Heart left ventricle (tissue), 16 donors: ENCODE measurements around the gene FAM83B. TPM values are rescaled to one million over a fixed set of nuclear protein-coding genes. Genes with fewer than 3 reads are reported as not detected.

Source experiments
- ATAC-seq, 4 donors: fragments of 200-7000 bp; cut with Tn5 transposase; one replicate each; pipeline ENCODE4 v1.9.1; 2020 to 2022; ENCODE audit warnings: moderate library complexity in 4 of 4, mild to moderate bottlenecking in 3 of 4, moderate number of reproducible peaks in 1 of 4
- DNase-seq, 5 donors: peaks; one replicate each; pipeline ENCODE4 v3.0.0-alpha.2; 2020
- H3K27ac ChIP-seq, 12 donors: fragments of 200-600 bp; sonication (generic) in 4 of 12; one replicate each; pipeline versions ENCODE4 v1.5.0 to v1.8.0; 2016 to 2022; ENCODE audit warnings: mild to moderate bottlenecking in 2 of 12
- H3K27me3 ChIP-seq, 9 donors: fragments of 200-600 bp; sonication (generic) in 2 of 9; one replicate each; pipeline versions ENCODE4 v1.5.1 to v1.8.0; 2016 to 2022; ENCODE audit warnings: mild to moderate bottlenecking in 3 of 9
- H3K36me3 ChIP-seq, 9 donors: fragments of 200-600 bp; sonication (generic) in 2 of 9; one replicate each; pipeline versions ENCODE4 v1.5.0 to v1.8.0; 2018 to 2022; ENCODE audit warnings: mild to moderate bottlenecking in 2 of 9
- H3K4me1 ChIP-seq, 12 donors: fragments of 200-600 bp; sonication (generic) in 4 of 12; one replicate each; pipeline versions ENCODE4 v1.5.0 to v1.8.0; 2016 to 2022; ENCODE audit warnings: mild to moderate bottlenecking in 3 of 12
- H3K4me3 ChIP-seq, 12 donors: fragments of 200-600 bp; sonication (generic) in 4 of 12; one replicate each; pipeline versions ENCODE4 v1.5.0 to v1.8.0; 2017 to 2022; ENCODE audit warnings: mild to moderate bottlenecking in 9 of 12, moderate library complexity in 4 of 12
- H3K9me3 ChIP-seq, 12 donors: fragments of 200-600 bp; sonication (generic) in 4 of 12; one replicate each; pipeline versions ENCODE4 v1.5.0 to v1.8.0; 2016 to 2022; ENCODE audit warnings: mild to moderate bottlenecking in 1 of 12
- POLR2A ChIP-seq, 2 donors: fragments of 450-650 bp; IDR thresholded peaks; one replicate each; pipeline ENCODE4 v1.6.1; 2017; ENCODE audit warnings: antibody characterized with exemption in 2 of 2, mild to moderate bottlenecking in 2 of 2, moderate library complexity in 2 of 2
- WGBS, 4 donors: extraction: QIAGEN DNeasy Blood & Tissue Kit in 2 of 4; methylation state at CpG; one replicate each; pipeline versions ENCODE4 v1.1.5 to v1.1.7; 2013 to 2018; 5-methylcytosine and 5-hydroxymethylcytosine counted together
- intact Hi-C, 10 donors: fragments of 100-400 bp; cut with DNase I; formaldehyde crosslinking; loops; one replicate each; pipeline versions ENCODE4 v1.11.1 to v1.14.2; 2022
- polyA plus RNA-seq, 2 donors: library from polyadenylated mRNA; stranded (reverse); fragments of 200-250 nt; gene quantifications; one replicate each; pipeline ENCODE4 v1.2.3, GENCODE V29; 2013
- total RNA-seq, 9 donors: library from RNA; depleted of rRNA in 2 of 9; stranded (reverse); fragments of >200 nt in 2 of 9; fragmentation: NEBNext Ultra II Directional in 3 of 9; extraction: Animal tissue kit (Norgen Biotek cat#: 25700) in 3 of 9; gene quantifications; one replicate each; pipeline versions ENCODE4 v1.1.0 to v1.2.4, GENCODE V29; 2016 to 2023
- TF ChIP-seq, protein P1 (sequence below), 12 donors: fragments of 200-600 bp; sonication (generic) in 4 of 12; IDR thresholded peaks; one replicate each; pipeline versions ENCODE4 v1.5.0 to v1.8.0; 2018 to 2022; ENCODE audit warnings: antibody characterized with exemption in 12 of 12, mild to moderate bottlenecking in 5 of 12
- donor health status: ischemic (EF 13 %, LVEDD 7.1; RV severe dilation, severe dysfunction).
- donor health status: healthy with polysubstance abuse.
- donor health status: DM: no; HTN: yes; CAD: no.
- donor health status: DM: no; HTN: no; CAD: no.
- donor health status: ischemic (EF 25% LVEDD 6.9; RV normal size, moderate dysfunction).
- donor health status: ischemic (EF 25% LVEDD 5.7; RV mildly dilated, moderate dysfunction).
- donor health status: healthy.
- donor health status: DM: yes; HTN: yes; CAD: no.
- donor health status: ischemic (EF 35%, LVEDD 5.7; RV mildly dilated, moderate dysfunction).
- donor health status: nonischemic (EF 11% LVEDD 7.7; RV severe dilation, severe dysfunction).
- donor health status: DM: yes; HTN: yes; CAD: no.
- donor health status: PGD.
- donor health status: ischemic (EF 29% LVEDD 5.4; RV normal size, mild dysfunction).
- donor health status: nonischemic (EF 23%, LVEDD 6.1; RV moderate dilation, normal function).

Gene FAM83B
- total and polyA plus RNA-seq, 11 donors, result 0.03 to 1.1 (median 0.29) TPM; not detected in 1

- ATAC-seq (no peak), DNase-seq (no peak)
- Histone ChIP-seq H3K4me1 (no peaks in the 10 kb centered on the region), H3K9me3 (peaks cover 0 to 34% (median 6%) of the 10 kb centered on the region in 12 donors), H3K36me3 (no peaks in the 10 kb centered on the region), H3K27ac (no peak overlapping the region), H3K27me3 (no peaks in the 10 kb centered on the region), H3K4me3 (no peak overlapping the region)
- intact Hi-C loops, result no loop called here
- WGBS, 4 donors, result 83 to 91% (median 83%) methylated on average over 3 of the region's 3 CpGs
- no peak for TF ChIP-seq POLR2A (IDR thresholded peaks at IDR 0.05)
- TF ChIP-seq, protein P1, sequence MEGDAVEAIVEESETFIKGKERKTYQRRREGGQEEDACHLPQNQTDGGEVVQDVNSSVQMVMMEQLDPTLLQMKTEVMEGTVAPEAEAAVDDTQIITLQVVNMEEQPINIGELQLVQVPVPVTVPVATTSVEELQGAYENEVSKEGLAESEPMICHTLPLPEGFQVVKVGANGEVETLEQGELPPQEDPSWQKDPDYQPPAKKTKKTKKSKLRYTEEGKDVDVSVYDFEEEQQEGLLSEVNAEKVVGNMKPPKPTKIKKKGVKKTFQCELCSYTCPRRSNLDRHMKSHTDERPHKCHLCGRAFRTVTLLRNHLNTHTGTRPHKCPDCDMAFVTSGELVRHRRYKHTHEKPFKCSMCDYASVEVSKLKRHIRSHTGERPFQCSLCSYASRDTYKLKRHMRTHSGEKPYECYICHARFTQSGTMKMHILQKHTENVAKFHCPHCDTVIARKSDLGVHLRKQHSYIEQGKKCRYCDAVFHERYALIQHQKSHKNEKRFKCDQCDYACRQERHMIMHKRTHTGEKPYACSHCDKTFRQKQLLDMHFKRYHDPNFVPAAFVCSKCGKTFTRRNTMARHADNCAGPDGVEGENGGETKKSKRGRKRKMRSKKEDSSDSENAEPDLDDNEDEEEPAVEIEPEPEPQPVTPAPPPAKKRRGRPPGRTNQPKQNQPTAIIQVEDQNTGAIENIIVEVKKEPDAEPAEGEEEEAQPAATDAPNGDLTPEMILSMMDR (IDR thresholded peaks at IDR 0.05), result no peak
Observed at GRCh38 chr6:54981647-54982046, 135.1 kb downstream of the FAM83B start.

- DNase-seq, result no peak
- no peaks in the 10 kb centered on the region for H3K27me3 ChIP-seq
- intact Hi-C loops, result no loop called here
- peaks cover 0 to 40% (median 6%) of the 10 kb centered on the region in 12 donors for H3K9me3 ChIP-seq
- no peak overlapping the region for H3K27ac ChIP-seq
- H3K36me3 ChIP-seq, result no peaks in the 10 kb centered on the region
- H3K4me1 ChIP-seq, result no peaks in the 10 kb centered on the region
- TF ChIP-seq POLR2A (IDR thresholded peaks at IDR 0.05), result no peak
- TF ChIP-seq, protein P1 (IDR thresholded peaks at IDR 0.05), result no peak
- H3K4me3 ChIP-seq, result no peak overlapping the region
- ATAC-seq, result no peak
Observed at GRCh38 chr6:54987633-54988290, 141.2 kb downstream of the FAM83B start.

GRCh38 chr6:54988576-54988975, 142.0 kb downstream of the FAM83B start:
- no peak overlapping the region for H3K4me3 ChIP-seq
- H3K36me3 ChIP-seq, result no peaks in the 10 kb centered on the region
- ATAC-seq (no peak), DNase-seq (no peak)
- no peaks in the 10 kb centered on the region for H3K4me1 ChIP-seq
- peaks cover 0 to 43% (median 9%) of the 10 kb centered on the region in 12 donors for H3K9me3 ChIP-seq
- TF ChIP-seq, protein P1 (IDR thresholded peaks at IDR 0.05), result no peak
- no peak for TF ChIP-seq POLR2A (IDR thresholded peaks at IDR 0.05)
- intact Hi-C loops, result no loop called here
- no peak overlapping the region for H3K27ac ChIP-seq
- no peaks in the 10 kb centered on the region for H3K27me3 ChIP-seq

- ATAC-seq (no peak), DNase-seq (no peak)
- Histone ChIP-seq H3K27me3 (no peaks in the 10 kb centered on the region), H3K4me3 (no peak overlapping the region), H3K9me3 (peaks cover 0 to 45% (median 7%) of the 10 kb centered on the region in 12 donors), H3K36me3 (no peaks in the 10 kb centered on the region), H3K4me1 (no peaks in the 10 kb centered on the region), H3K27ac (no peak overlapping the region)
- intact Hi-C loops, result no loop called here
- no peak for TF ChIP-seq POLR2A (IDR thresholded peaks at IDR 0.05)
- TF ChIP-seq, protein P1 (IDR thresholded peaks at IDR 0.05), result no peak
- 32 to 36% (median 33%) methylated on average over 3 of the region's 3 CpGs for WGBS, 4 donors
Observed at GRCh38 chr6:54990001-54990400, 143.4 kb downstream of the FAM83B start.
